ENCODE measurements around the gene MARVELD2. TPM values are rescaled to one million over a fixed set of nuclear protein-coding genes. Genes with fewer than 3 reads are reported as not detected.

Gene MARVELD2
- total RNA-seq, 1 donor from 2014 or later, result 3.6 TPM

DNA sequence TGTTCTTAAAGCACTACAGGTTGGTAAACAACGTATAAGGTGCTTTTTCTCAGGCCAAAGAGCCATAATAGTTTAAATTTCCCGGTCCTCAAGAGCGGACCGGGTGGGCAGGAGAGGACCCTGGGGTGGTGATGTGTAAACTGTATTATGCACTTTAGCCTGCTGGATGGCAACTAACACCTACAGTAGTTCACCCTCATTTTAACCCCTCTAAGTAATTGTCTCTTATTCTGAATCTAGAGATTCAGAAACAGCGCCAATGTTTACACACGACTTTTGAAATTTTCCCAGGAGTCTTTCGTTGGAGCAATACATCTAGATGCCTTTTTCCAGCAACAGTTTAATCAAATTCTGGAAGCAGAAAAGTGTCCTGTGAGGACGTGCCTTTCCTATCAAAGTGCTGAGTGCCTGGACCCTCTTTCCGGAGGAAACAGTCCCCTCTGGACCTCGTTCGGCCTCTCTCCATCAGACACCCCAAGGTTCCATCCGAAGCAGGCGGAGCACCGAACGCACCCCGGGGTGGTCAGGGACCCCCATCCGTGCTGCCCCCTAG is 77.0 kb downstream of the MARVELD2 start:
- no peak for DNase-seq (ENCODE audit: extremely low read depth, low read depth, low spot score)

DNA sequence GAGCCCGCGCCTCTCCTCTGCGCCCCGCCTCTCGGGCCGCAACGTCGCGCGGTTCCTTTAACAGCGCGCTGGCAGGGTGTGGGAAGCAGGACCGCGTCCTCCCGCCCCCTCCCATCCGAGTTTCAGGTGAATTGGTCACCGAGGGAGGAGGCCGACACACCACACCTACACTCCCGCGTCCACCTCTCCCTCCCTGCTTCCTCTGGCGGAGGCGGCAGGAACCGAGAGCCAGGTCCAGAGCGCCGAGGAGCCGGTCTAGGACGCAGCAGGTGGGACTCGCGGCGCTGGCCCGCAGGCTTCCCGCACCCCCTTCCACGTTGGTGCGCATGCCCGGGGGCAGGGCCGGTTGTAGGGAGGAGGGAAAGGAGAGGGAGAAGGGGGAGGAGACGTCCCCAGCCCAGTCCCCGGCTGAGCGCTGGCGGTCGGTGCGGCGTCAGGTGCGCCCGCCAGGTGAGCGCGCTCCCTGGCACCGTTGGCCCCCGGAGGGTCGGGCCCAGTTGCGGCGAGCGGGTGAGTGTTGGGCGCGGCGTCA is 77.5 kb downstream of the MARVELD2 start, which contains the start of gene OCLN:
OCLN (plus strand) TSS at position 400 of the 532 bp plus-strand sequence. CDS start 11,455 bp downstream, outside the sequence.
- DNase-seq (ENCODE audit: extremely low read depth, low read depth, low spot score), result no peak

DNA sequence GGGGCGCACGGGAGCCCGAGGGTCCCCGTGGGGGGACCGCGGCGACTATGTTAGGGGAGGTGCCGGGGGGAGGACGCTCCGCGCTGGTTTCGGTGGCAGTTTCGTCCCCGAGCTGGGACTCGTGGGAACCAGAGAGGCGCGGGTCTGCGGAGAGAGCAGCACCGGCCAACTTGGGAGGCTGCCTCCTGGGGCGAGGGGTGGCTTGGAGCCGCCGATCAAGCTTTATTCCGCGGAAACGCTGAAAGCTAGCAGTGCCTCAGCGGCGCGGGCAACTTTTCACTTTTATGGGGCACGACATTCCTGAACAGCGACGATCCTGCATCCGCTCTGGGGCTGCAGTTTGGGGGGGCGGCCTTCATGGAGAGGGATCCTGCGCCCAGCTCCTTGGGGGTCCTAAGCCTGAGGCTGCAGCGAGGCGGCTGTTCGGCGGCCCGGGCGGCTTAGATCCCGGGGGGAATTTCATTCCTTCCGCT is 78.0 kb downstream of the MARVELD2 start:
- no peak for DNase-seq (ENCODE audit: extremely low read depth, low read depth, low spot score)

DNA sequence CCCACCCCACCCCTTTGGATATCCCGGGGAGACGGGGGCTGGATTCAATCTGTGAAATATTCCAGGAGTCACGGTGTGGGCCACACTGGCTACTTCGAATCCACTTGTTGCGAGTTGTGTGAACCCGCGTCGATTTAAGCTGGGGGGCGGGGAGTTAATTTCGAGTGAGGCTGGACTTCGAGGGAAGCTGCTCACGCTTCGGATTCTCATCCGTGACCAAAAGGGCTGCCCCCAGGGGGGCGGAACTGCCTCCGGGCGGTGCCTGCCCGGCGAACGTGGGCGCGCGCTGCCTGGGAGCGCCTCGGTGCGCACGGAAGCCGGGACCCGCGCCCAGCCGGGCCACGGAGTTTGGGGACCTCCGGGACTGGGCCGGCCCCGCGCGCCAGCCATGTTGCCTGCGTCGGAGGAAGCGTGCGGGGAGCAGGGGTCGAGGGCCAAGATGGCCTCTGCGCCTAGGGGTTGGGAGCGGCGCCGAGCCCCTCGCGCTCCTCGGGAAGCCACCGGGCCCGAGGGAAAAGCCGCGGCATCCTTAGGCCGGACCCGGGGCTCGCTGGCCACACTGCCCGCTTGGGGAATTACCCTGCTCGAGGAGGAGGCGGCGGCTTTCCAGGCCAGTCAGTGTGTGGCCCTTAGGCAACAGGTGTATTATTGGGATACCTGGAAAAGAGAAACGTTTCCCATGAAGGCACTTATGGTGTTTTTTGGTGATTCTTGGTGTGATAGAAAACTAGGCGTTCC is 78.6 kb downstream of the MARVELD2 start:
- no peak for DNase-seq (ENCODE audit: extremely low read depth, low read depth, low spot score)

Other genes with a start within 250 kb of the MARVELD2 start
- gene CCNB1, start 248.0 kb upstream of the MARVELD2 start, total RNA-seq, result 23.3 and 47.8 TPM in 2 replicates
- 3.2 and 6.8 TPM in 2 replicates for gene CENPH, start 225.5 kb upstream of the MARVELD2 start, total RNA-seq
- 27.9 and 39.1 TPM in 2 replicates for gene CDK7, start 180.2 kb upstream of the MARVELD2 start, total RNA-seq
- 2.3 and 8.2 TPM in 2 replicates for gene CCDC125, start 82.3 kb upstream of the MARVELD2 start, total RNA-seq
- gene AK6, start 45.6 kb upstream of the MARVELD2 start, total RNA-seq, result 18.1 and 21.1 TPM in 2 replicates
- gene TAF9, start 45.6 kb upstream of the MARVELD2 start, total RNA-seq, result 54.3 and 54.9 TPM in 2 replicates
- gene RAD17, start 45.3 kb upstream of the MARVELD2 start, total RNA-seq, result 13.5 and 15.6 TPM in 2 replicates
- gene OCLN, start 77.7 kb downstream of the MARVELD2 start, total RNA-seq, result 4.3 and 7.4 TPM in 2 replicates
- 16.9 and 22.7 TPM in 2 replicates for gene GTF2H2C, start 145.1 kb downstream of the MARVELD2 start, total RNA-seq

Measured in glomerular endothelial cell (primary cell).